GM21528 (cell line): ENCODE data around the gene SCRG1.
A peak's percentile ranks its signal among the peaks of the same experiment; 100 is the strongest.

Experiments used
- ATAC-seq: cut with Tn5 transposase; IDR thresholded peaks from one replicate; pipeline ENCODE4 v1.9.1; 2021; ENCODE audit warnings: mild to moderate bottlenecking, moderate library complexity; ENCODE audit not compliant: unreplicated experiment, low FRiP score

Gene SCRG1

DNA sequence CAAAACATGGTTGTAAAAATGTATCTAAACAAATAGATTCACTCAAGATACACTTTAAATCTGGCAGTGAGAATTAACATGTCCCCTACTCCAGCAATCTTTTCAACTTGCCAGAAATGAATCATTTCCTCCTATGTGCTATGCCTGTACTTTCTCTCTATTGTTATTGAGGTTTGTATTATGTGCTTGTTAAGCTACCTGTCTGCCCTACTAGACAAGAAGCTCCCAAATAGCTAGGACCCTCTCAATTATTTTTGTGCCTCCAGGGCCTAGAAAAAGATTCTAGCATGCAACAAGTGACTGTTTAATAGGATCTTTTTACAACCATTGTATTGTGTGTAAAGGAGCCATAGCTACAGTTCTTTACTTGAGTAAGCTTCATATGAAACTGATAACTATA is 31.6 kb downstream of the SCRG1 start:
- ATAC-seq = no peak

- no peak for ATAC-seq
Observed at GRCh38 chr4:173365359-173365996, 33.4 kb downstream of the SCRG1 start.

GRCh38 chr4:173362666-173363065 is 36.2 kb downstream of the SCRG1 start:
- ATAC-seq = no peak

DNA sequence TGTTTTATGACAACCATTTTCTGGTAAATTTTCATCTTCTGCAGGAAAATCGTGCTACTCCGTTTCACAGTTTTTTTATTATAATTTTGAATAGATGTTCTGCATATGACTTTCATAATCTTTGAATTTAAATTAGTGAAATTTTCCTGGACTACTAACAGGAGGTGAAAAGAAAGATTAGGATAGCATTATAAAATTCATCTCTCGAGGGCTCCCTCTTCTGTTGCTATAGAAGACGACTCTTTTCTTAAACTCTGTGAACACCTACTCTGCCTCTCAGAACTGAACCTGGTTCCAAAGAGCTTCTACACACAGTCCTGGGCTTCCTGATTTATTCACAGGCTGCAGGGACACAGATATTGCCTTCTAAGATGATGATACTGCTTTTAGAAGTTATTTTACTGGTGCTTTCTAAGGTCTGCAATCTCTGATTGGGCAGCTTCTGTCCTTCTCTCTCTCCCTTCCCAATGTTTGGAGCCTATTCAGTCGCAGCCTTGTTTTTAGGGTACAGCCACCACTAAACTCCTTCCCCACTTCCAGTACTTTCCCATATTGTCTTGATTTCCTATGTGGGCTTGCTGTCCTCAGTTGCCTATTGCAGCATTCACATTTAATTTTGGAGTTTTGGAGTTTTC is 38.2 kb downstream of the SCRG1 start:
- no peak for ATAC-seq

DNA sequence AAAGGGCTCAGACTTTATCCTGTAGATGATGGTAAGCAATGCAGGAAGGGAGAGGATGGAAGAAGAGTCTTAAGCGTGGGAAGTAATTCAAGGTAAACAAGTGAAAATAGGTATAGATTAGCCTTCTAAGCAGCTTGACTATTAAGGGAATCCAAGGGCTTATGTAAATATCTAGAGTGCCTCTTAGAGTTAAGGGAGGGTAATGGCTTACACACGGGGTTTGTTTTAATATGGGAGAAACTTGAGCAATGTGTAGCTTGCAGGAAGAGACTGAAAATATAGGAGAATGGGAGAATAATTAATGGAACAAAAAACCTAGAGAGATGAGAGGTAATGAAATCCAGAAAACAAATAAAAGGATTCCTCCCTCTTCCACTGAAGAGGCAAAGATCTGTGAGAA is 41.0 kb downstream of the SCRG1 start:
- ATAC-seq = no peak

- no peak for ATAC-seq
Observed at GRCh38 chr4:173347467-173347866, 51.4 kb downstream of the SCRG1 start.

- no peak for ATAC-seq
Observed at GRCh38 chr4:173346074-173346473, 52.8 kb downstream of the SCRG1 start.

GRCh38 chr4:173345648-173346047 is 53.3 kb downstream of the SCRG1 start:
- ATAC-seq = peak; percentile 47

DNA sequence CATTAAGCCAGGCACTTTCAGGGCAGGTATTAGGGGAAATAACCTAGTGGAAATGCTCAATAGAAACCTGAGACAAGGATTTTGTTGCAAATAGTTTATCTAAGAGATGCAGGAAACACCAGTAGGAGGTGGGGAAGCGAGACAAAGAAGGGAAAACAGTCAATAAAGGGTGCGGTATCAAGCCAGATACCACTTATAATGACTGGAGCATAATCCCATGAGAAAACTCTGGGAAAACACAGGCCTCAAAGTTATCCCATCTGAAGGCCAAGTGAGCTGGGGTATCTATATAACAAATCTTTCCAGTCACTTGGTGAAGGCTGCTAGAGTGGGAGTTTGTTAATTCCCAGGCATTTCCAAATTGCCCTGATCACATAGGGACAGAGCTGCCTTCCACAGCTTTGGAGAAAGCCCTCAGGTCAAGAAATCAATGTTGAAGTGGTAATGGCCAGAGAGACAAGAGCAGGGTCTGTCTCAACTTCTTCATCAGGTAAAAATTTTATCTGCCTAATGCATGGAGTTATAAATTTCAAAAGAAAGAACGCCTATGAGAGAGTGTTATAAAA is 55.0 kb downstream of the SCRG1 start:
- no peak for ATAC-seq

DNA sequence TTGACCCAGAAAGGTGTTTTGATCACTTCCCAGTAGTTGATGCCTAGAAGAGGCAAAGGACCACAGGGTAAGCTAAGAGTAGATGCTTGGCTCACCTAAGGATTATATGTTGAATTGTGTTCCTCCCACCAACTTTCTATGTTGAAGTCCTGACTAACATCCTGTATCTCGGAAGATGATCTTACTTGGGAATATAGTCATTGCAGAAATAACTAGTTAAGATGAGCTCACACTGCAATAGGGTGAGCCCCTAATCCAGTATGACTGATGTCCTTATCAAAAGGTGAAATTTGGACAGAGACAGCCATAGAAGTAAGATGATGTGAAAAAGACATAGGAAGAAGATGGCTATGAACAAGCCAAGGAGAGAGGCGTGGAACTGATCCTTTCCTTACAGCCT is 61.5 kb downstream of the SCRG1 start:
- ATAC-seq = no peak

DNA sequence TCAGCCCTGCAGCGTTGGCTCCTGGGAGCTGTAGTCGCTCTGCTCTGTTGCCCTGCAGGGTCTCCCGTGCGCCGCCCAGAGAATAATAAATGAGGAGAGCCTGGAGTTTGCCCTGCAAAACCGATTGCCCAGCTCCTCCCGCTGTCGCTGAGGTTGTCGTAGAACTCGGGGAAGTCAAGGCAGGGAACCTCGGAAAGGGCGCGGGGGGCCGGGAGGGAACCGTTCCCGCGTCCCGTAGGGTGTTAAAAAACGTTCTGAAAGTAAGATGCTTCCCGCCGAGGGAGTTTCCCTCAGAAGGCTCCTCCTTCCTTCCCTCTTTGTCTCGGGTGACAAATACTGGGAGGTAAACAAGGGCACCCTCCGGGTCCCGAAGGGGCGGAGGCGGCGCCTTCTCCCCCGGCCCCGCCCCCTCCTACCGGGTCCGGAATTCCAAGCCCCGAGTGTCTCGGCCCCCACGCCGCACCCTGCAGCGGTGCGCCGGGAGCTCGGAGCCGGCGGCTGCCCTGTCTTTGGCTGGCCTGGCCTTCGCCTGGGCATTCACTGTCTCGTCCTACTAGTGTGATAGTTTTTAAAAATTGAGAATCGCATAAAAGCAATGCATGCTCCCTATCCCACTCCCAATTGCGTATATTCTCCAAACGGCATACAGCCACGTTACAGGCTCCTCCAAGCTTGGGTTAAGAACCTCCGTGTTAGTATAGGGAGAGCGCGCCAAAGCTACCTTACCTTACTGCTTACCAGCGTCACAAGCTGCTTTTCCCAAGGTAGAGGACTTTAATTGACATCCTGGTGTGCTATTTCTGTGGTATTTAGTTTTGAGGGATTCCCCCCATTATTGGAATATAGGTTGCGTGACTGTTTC is 63.8 kb downstream of the SCRG1 start:
- peak; percentile 46 for ATAC-seq
